HEK293T (cell line): ENCODE data around the gene RDH14.

Source experiments
- CTCF ChIA-PET: fragments of 350-600 bp; formaldehyde crosslinking; extraction: SDS; loops from one replicate; lab custom pipeline; 2021; ENCODE audit warnings: antibody characterized with exemption, inconsistent platforms; lab: Yijun Ruan, JAX
- POLR2A ChIA-PET: fragments of 350-600 bp; formaldehyde crosslinking; extraction: SDS; loops from one replicate; lab custom pipeline; 2020; ENCODE audit warnings: antibody characterized with exemption, inconsistent platforms; lab: Yijun Ruan, JAX
- DNase-seq: peaks from one replicate; pipeline ENCODE4 v3.0.0; 2012; ENCODE audit warnings: mixed read lengths; ENCODE audit errors: extremely low spot score
- ARNT ChIP-seq: fragments of 450-650 bp; IDR thresholded peaks from 2 replicates; pipeline ENCODE4 v1.6.1; 2017; ENCODE audit warnings: mild to moderate bottlenecking
- BHLHE40 ChIP-seq: fragments of 450-650 bp; IDR thresholded peaks from 2 replicates; pipeline ENCODE4 v1.6.1; 2016; ENCODE audit warnings: mild to moderate bottlenecking, moderate library complexity, borderline replicate concordance
- CTBP1 ChIP-seq: fragments of 450-650 bp; IDR thresholded peaks from 2 replicates; pipeline ENCODE4 v1.6.1; 2016; ENCODE audit warnings: borderline replicate concordance
- ELF4 ChIP-seq: fragments of 450-650 bp; IDR thresholded peaks from 2 replicates; pipeline ENCODE4 v1.6.1; 2017; ENCODE audit warnings: antibody characterized with exemption
- FOXA1 ChIP-seq: fragments of 450-650 bp; IDR thresholded peaks from 2 replicates; pipeline ENCODE4 v1.6.1; 2016; ENCODE audit warnings: mild to moderate bottlenecking
- FOXK2 ChIP-seq: fragments of 450-650 bp; IDR thresholded peaks from 2 replicates; pipeline ENCODE4 v1.6.1; 2016; ENCODE audit warnings: mild to moderate bottlenecking
- FOXM1 ChIP-seq: fragments of 450-650 bp; IDR thresholded peaks from 2 replicates; pipeline ENCODE4 v1.6.1; 2017; ENCODE audit warnings: mild to moderate bottlenecking, borderline replicate concordance
- HDGF ChIP-seq: fragments of 450-650 bp; IDR thresholded peaks from 2 replicates; pipeline ENCODE4 v1.6.1; 2017; ENCODE audit warnings: antibody characterized with exemption, borderline replicate concordance
- L3MBTL2 ChIP-seq: fragments of 450-650 bp; conservative IDR thresholded peaks from 2 replicates; pipeline ENCODE4 v1.6.1; 2016; ENCODE audit warnings: mild to moderate bottlenecking
- LEF1 ChIP-seq: fragments of 450-650 bp; IDR thresholded peaks from 2 replicates; pipeline ENCODE4 v1.6.1; 2017; ENCODE audit warnings: mild to moderate bottlenecking, borderline replicate concordance
- NFRKB ChIP-seq: fragments of 450-650 bp; IDR thresholded peaks from 2 replicates; pipeline ENCODE4 v1.6.1; 2016; ENCODE audit warnings: mild to moderate bottlenecking, moderate library complexity
- PKNOX1 ChIP-seq: fragments of 450-650 bp; IDR thresholded peaks from 2 replicates; pipeline ENCODE4 v1.6.1; 2016
- SP1 ChIP-seq: fragments of 450-650 bp; IDR thresholded peaks from 2 replicates; pipeline ENCODE4 v1.6.1; 2017
- SUZ12 ChIP-seq: fragments of 450-650 bp; IDR thresholded peaks from 2 replicates; pipeline ENCODE4 v1.6.1; 2016; ENCODE audit warnings: mild to moderate bottlenecking
- TARDBP ChIP-seq: fragments of 450-650 bp; IDR thresholded peaks from 2 replicates; pipeline ENCODE4 v1.6.1; 2016
- ZNF384 ChIP-seq: fragments of 450-650 bp; IDR thresholded peaks from 2 replicates; pipeline ENCODE4 v1.6.1; 2016

RDH14 gene

GRCh38 chr2:18540872-18541271 lies 19.6 kb downstream of the RDH14 start:
- DNase-seq: no peak
- ChIA-PET CTCF (no interaction called here), POLR2A (no interaction called here)
- no peak for TF ChIP-seq FOXA1
- no peak for TF ChIP-seq ZNF384
- TF ChIP-seq ARNT: no peak
- TF ChIP-seq LEF1: no peak
- no peak for TF ChIP-seq BHLHE40
- TF ChIP-seq FOXM1: no peak
- TF ChIP-seq NFRKB: no peak
- TF ChIP-seq PKNOX1: no peak
- TF ChIP-seq TARDBP: no peak

GRCh38 chr2:18536697-18537096 lies 23.8 kb downstream of the RDH14 start:
- ChIA-PET CTCF (no interaction called here), POLR2A (no interaction called here)
- no peak for TF ChIP-seq FOXK2
- TF ChIP-seq BHLHE40: no peak
- TF ChIP-seq PKNOX1: no peak
- no peak for TF ChIP-seq ZNF384
- no peak for TF ChIP-seq L3MBTL2
- no peak for TF ChIP-seq NFRKB
- TF ChIP-seq HDGF: no peak
- no peak for TF ChIP-seq CTBP1
- no peak for DNase-seq

- TF ChIP-seq FOXA1 (no peak), PKNOX1 (0 out of 2 replicates have a peak, but pooled peaks have one; percentile 5)
- no peak for DNase-seq
- ChIA-PET POLR2A (no interaction called here), CTCF (no interaction called here)
Measured at GRCh38 chr2:18536100-18536499, 24.4 kb downstream of the RDH14 start.

GRCh38 chr2:18531194-18531593 lies 29.3 kb downstream of the RDH14 start:
- CTCF ChIA-PET: no interaction called here
- no peak for DNase-seq
- POLR2A ChIA-PET: no interaction called here
- TF ChIP-seq ARNT (no peak), FOXK2 (no peak), SP1 (no peak), TARDBP (no peak), ZNF384 (no peak), LEF1 (no peak), FOXM1 (no peak), NFRKB (no peak), HDGF (no peak), BHLHE40 (no peak), ELF4 (no peak), CTBP1 (no peak)

GRCh38 chr2:18527822-18528221 lies 32.6 kb downstream of the RDH14 start:
- ChIA-PET CTCF (no interaction called here), POLR2A (no interaction called here)
- TF ChIP-seq FOXA1 (no peak), SP1 (no peak)
- no peak for DNase-seq

- POLR2A ChIA-PET: no interaction called here
- CTCF ChIA-PET: no interaction called here
- DNase-seq: no peak
- TF ChIP-seq TARDBP: no peak
- no peak for TF ChIP-seq FOXA1
- no peak for TF ChIP-seq SUZ12
Measured at GRCh38 chr2:18527326-18527725, 33.1 kb downstream of the RDH14 start.

GRCh38 chr2:18526429-18526828 lies 34.0 kb downstream of the RDH14 start:
- CTCF ChIA-PET: no interaction called here
- POLR2A ChIA-PET: no interaction called here
- no peak for DNase-seq
- TF ChIP-seq BHLHE40 (no peak), FOXK2 (no peak), CTBP1 (no peak), SUZ12 (no peak)

- TF ChIP-seq HDGF: no peak
- TF ChIP-seq NFRKB: no peak
- no peak for TF ChIP-seq PKNOX1
- no peak for TF ChIP-seq FOXM1
- TF ChIP-seq FOXA1: no peak
- no peak for TF ChIP-seq BHLHE40
- no peak for TF ChIP-seq ZNF384
- TF ChIP-seq ELF4: no peak
- TF ChIP-seq L3MBTL2: no peak
- TF ChIP-seq SP1: no peak
- TF ChIP-seq FOXK2: no peak
- no peak for TF ChIP-seq SUZ12
- TF ChIP-seq LEF1: no peak
- no peak for TF ChIP-seq TARDBP
- TF ChIP-seq ARNT: no peak
- TF ChIP-seq CTBP1: no peak
- no peak for DNase-seq
- POLR2A ChIA-PET: no interaction called here
- CTCF ChIA-PET: no interaction called here
Measured at GRCh38 chr2:18525852-18526251, 34.6 kb downstream of the RDH14 start.
